Coronary artery (tissue), 2 donors: Measurements from ENCODE around the gene ERVMER34-1.
A peak's percentile ranks its signal among the peaks of the same experiment; 100 is the strongest.

Experiments used
- DNase-seq: peaks from one replicate; pipeline ENCODE4 v3.0.0-alpha.2; 2017; ENCODE audit warnings: low spot score
- H3K27ac ChIP-seq, 2 donors: fragments of 200-600 bp; sonication (generic); one replicate each; pipeline ENCODE4 v1.5.1; 2016 to 2019
- H3K4me3 ChIP-seq: fragments of 200-600 bp; sonication (generic); 2 replicates; pipeline ENCODE4 v1.5.1; 2016; ENCODE audit warnings: mild to moderate bottlenecking, moderate library complexity
- CTCF ChIP-seq: fragments of 200-600 bp; sonication (generic); IDR thresholded peaks from one replicate; pipeline ENCODE4 v1.5.1; 2019; ENCODE audit warnings: antibody characterized with exemption

Gene ERVMER34-1

DNA sequence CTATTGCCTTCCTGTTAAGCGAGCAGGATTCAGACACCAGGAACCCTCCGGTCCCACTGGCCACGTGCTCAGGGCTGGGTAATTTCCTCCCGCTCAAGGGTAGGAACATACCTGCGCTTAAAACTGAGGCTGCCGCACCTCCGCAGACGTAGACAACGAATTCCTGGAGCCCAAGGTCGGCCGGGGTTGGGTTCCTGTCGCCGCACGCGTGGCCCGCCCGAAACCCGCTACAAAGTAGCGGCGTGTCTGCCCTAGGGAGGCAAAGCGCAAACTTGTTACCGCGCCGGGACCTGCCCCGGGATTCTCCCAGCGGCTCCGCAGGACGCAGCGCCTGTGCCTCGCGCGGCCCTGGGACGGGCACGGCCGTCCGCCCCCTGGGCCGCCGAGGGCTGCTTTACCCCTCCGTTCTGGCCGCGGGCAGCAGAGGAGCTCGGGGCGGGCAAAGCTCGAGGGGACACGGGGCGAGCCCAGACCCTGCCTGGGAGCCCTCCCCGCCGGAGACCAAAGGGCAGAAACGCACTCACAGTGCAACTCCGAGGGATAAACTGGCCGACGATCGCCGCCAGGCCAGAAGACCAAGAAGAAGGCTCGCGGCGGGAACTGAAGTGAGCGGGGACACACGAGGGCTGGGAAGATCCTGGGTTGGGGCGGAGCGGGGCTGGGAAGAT, at the start of gene ERVMER34-1:
Gene ERVMER34-1, minus strand, starts transcription at position 607 of the 668 bp plus-strand sequence. CDS start 5,905 bp downstream, outside the sequence.
- TF ChIP-seq CTCF, result no peak
- DNase-seq, result no peak
- peak within 1 kb of the TSS; percentile 76 for H3K4me3 ChIP-seq
- H3K27ac ChIP-seq, result no peak within 1 kb of the TSS

- Histone ChIP-seq H3K27ac (no peak overlapping the region), H3K4me3 (no peak overlapping the region)
- TF ChIP-seq CTCF, result no peak
- no peak for DNase-seq
These were observed 48.6 kb upstream of the ERVMER34-1 start for GRCh38 chr4:52799813-52800212.

DNA sequence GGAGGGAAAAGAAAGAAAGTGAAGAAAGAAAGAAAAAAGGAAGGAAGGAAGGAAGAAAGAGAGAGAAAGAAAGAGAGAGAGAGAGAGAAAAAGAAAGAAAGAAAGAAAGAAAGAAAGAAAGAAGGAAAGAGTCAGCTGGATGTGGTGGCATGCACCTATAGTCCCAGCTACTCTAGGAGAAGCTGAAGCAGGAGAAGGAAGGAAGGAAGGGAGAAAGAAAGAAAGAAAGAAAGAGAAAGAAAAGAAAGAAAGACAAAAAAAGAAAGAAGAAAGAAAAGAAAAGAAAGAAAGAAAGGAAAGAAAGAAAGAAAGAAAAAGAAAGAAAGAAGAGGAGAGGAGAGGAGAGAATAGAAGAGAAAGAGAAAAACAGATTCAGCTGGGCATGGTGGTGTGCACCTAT, 44.3 kb upstream of the ERVMER34-1 start:
- Histone ChIP-seq H3K27ac (no peak overlapping the region), H3K4me3 (no peak overlapping the region)
- TF ChIP-seq CTCF, result no peak
- DNase-seq, result no peak

- Histone ChIP-seq H3K27ac (no peak overlapping the region), H3K4me3 (no peak overlapping the region)
- TF ChIP-seq CTCF, result no peak
- no peak for DNase-seq
These were observed 40.7 kb upstream of the ERVMER34-1 start for GRCh38 chr4:52791936-52792335.

DNA sequence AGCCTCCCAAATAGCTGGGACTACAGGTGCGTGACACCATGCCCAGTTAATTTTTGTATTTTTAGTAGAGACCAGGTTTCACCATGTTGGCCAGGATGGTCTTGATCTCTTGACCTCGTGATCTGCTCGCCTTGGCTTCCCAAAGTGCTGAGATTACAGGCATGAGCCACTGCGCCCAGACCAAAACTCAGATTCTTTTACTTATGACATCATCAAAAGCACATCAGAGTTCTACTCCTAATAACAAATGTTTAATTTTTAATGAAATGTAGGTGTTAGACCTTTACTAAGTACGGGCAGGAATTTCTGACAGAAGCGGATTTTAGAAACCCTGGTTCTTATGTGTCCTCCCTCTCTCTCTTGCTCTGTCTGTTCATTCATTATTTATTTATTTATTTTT, 38.5 kb upstream of the ERVMER34-1 start:
- DNase-seq, result no peak
- no peak overlapping the region for H3K4me3 ChIP-seq
- no peak for TF ChIP-seq CTCF
- no peak overlapping the region for H3K27ac ChIP-seq

- Histone ChIP-seq H3K4me3 (no peak overlapping the region), H3K27ac (no peak overlapping the region)
- DNase-seq, result no peak
- TF ChIP-seq CTCF, result no peak
These were observed 37.6 kb upstream of the ERVMER34-1 start for GRCh38 chr4:52788806-52789205.

- no peak for DNase-seq
- no peak for TF ChIP-seq CTCF
- no peak overlapping the region for H3K4me3 ChIP-seq
- H3K27ac ChIP-seq, result no peak overlapping the region
These were observed 31.8 kb upstream of the ERVMER34-1 start for GRCh38 chr4:52783069-52783468.
